Measurements from ENCODE around the gene HOXA9.

HOXA9 gene

DNA sequence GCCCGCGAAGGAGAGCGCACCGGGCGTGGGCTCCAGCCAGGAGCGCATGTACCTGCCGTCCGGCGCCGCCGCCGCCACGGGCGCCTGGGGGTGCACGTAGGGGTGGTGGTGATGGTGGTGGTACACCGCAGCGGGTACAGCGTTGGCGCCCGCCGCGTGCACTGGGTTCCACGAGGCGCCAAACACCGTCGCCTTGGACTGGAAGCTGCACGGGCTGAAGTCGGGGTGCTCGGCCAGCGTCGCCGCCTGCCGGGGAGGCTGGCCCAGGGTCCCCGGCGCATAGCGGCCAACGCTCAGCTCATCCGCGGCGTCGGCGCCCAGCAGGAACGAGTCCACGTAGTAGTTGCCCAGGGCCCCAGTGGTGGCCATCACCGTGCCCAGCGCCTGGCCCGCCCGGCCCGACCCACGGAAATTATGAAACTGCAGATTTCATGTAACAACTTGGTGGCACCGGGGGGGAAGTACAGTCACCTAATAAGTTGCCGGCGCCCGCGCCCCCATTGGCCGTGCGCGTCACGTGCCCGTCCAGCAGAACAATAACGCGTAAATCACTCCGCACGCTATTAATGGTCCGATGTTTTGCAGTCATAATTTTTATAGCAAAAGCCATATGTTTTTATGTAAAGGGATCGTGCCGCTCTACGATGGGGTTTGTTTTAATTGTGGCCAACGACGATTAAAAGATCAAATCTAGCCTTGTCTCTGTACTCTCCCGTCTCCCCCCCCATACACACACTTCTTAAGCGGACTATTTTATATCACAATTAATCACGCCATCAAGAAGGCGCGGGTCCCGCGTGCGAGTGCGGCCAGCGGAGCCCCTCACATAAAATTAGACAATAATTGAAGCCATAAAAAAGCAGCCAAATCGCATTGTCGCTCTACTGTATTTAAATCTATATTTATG, at the start of gene HOXA9:
HOXA9 (minus strand) TSS at position 449 of the 907 bp plus-strand sequence; CDS start at position 369, 80 bp downstream.
- DNase-seq (ENCODE audit: low spot score), result no peak

DNA sequence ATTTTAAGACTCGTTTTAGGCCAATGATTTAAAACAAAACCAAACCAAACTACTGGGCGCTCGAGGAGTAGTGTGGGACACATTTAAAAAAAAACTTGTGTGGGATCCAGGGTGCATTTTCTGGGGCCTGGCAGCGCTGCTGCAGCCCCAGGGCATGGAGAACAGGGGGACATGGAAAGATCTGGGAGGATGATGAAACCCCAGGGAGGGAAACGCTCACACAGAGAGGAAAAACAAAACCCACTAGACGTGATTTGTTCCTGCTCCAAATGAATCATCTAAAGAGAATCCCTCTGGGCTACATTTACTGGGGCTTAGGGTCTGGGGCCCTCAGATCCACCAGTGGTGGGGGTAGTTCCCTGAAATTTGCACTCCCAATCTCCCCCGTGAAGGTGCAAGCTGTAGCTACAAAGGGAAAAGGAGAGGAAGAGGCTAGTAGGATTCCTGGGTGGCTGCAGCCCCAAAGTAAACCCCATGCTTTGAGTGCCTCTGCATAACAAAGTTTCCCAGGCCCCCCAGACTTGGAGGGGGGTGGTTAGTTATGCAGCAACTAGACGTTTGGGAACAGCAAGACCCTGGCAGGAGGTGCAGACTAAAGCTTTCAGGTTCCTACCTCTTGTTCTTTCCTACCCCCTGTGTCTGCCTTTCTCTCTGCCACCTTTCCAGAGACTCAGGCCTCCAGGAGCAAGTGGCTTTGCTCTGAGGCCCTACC, 49.1 kb upstream of the HOXA9 start:
- no peak for DNase-seq (ENCODE audit: low spot score)

DNA sequence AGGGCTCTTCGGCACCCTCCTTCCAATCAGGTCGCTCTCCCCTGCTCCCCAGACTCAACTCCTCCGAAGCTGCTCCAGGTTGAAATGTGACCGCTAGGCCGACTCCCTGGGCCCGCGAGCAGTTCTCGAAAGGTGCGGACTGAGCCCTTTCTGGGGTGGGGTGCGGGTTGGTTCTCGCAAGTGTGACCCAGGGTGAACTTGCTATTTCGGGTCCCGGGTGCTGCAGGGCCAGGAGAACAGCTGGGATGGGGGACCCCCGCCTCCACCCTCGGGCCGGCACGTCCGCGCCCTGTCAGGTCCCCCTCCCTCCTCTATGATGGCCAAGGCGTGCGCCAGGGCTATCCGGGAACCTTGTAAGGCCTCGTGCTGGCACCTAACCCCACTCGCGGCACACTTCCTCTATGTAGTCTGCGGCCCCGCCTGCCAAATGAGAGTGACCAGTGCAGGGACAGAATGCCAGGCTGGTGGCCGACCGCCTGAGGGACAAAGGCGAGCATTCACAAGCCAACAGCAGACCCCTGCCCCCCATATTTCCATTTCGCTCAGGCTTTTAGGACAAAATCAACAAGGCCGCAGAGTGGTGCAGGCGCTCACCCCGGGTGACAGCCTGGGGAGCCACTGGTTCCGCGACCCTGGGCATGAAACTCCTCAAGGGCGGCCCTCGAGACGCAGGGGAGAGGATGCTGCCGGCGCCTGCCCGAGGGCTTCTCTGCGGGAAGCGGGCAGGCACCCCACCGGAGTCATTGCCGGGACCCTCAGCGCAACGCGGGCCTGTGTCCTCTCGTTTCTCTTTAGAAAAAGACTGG, 48.3 kb upstream of the HOXA9 start:
- DNase-seq (ENCODE audit: low spot score), result no peak

DNA sequence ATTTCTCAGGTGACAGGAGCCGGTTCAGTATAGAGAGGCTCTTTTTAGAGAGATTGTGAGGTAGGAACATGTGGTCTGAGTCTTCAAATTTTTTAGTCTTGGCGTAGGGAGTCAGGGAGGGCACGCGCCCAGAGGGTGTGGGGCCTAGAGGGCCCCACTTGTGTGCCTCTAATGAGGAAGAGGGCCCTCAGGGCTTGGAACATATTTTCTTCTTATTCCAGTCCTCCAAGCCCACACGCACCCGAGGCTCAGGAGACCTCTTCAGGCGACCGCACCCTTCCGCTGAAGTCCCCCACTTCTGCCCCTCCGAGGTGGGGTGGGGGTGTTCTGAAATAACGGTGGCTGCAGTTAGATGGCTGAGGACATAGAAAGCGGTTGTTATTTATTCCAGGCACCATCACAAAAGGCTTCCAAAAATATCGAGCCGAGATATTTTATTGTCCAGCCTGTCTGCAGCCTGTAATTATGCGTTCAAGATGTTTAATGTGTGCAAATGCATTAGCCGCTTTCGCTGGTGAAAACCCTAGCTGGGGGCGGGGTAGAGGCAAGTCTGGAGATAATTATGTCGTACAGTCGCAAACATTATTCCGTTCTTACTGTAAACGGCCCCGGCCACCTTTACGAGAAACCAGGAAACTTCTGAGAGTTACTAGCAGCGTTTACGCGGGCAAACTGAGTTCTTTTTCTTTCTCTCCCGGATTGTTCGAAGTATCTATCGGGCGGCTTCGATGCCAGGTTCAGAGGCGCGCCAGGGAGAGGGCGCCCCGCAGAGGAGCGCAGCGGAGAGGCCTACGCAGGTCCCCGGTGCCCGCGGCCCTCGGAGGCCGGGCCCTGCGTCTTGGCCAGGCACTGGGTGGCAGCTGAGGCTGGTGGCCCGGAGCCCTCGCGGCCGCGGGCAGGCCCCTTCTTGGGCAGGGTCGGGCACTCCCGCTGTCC, 47.4 kb upstream of the HOXA9 start:
- no peak for DNase-seq (ENCODE audit: low spot score)

DNA sequence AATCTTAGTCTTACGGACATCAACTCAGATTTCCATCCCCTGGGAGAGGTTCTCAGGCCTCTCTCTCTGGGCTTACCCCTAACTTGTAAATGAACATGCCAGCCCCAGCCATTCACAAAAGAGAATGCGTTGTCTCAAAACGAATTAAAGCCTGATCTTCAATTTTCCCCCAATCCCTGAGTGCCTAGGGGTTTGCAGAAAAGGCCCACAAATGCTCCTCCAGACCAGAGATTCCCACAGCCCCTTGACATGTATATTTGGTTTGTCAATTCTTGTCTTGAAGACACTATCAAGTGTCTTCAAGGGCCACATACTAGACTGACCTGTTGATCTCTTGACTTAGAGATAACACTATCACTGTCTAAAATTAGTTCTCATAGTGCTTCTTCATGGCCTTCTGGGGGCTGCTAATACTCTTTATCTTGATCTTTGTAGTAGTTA, 46.4 kb upstream of the HOXA9 start:
- no peak for DNase-seq (ENCODE audit: low spot score)

DNA sequence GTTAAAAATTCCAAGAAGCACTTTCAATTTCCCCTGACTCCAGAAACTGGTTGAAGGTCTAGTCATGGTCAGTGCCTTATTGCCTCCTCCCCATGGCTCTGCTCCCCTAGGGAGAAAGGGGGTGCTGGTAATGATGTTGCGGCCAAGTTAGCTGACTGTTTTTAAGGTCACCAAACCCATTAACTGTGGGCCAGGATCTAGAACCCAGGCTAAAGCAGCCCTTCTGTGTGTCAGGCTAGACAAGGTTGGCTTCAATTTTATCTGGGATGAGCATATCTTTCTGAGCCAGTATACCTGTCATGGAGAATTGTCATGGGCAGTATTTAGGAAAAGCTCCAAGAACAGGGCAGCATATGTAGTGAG, 45.7 kb upstream of the HOXA9 start:
- no peak for DNase-seq (ENCODE audit: low spot score)

DNA sequence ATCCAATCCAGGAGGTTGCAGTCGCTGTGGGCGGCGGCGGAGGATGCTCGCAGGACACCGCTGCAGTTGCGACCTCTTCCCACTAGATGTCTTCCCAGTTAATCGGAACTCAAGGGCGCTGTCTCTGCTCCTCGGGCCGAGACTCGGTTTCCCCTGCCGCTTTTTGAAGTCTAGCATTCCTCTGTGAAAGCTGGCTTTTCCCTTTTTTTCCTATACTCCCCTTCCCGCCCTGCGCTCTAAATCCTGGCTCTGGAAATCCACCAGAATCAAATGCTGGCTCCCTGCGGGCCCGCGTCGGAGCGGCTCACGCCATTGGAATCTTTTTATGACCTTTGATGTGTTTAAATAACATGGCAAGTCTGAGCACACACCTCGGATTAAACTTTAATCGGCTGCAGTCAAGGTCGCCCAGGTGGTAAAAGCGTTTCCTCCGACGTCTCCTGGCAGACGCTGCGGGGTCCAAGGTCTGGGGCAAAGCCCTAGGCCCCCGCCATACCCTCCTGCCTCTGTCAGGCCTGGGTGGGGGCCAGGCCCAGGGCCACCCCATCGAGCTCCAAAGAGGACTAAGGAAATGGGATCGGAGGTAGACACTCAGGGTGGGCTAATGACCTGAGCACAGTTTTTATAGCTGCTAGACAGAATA, 45.2 kb upstream of the HOXA9 start:
- peak; percentile 83 for DNase-seq (ENCODE audit: low spot score)

DNA sequence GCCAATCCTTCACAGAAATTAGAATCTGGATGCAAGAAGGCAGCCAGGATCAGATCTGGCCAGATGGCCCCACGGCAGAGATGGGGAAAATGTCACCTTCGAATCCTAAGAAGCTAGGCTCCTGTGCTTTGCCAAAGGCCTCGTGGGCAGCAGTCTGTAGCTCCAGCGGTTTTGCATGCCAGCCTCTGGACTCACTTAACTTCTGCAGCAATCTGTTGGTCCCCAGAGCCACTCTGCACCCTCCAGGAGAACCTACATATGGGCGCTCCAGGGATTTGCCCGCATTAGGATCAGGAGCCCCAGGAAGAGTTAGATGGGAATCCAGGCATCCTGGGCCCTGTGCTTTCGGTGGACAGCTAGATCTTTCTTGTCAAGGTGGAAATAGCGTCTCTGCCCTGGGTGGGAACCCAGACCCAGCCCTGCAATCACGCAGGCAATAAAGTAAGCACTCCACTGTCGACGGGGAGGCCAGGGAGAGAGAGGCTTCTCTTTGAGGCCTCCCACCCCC, 44.6 kb upstream of the HOXA9 start:
- DNase-seq (ENCODE audit: low spot score), result no peak

DNA sequence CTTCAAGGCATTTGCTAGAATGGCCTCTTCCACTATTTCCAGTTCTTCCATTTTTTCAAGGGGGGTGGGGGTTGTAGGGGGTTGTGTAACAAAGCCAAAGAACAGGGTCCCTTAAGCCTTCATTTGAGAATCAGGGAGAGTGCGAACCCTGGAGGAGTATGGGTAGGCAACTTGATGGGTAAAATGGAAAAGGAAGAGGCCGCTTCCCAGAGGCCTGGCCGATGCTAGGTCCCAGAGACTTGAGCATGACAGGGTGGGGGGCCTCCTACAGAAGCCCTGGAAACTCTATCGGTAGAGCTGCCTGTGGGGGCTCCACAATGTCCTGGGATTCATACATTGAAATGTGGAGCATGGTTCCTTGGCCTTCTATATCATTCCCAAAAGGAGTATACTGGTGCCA, 43.7 kb upstream of the HOXA9 start:
- DNase-seq (ENCODE audit: low spot score), result no peak

DNA sequence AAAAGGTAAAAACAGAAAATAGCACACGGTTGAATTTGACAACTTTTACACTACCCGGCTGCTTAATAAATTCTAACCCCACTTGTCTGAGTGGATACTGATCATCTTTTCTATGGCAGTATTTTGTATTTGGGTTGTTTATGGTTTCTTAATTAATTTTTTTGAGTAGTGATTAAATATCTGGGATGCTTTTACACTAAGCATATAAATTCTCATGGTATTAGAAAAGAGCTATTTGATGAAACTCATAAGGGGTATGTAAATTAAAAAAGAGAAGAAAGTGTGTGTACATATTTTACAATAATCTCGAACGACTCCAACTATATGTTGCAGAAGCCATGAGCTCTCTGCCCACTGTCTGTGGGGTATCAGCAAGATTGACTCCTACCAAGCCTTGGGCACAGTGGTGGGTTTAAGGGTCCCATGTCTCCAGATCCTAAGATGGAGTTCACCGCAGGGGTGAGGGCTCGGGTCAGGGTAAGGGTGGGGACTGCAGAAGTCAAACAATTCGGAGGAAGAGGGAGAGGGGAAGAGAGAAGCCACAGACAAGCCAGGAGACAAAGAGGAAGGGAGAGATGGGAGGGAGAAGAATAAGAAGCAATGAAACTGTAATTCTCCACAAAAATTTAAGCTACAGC, 42.1 kb upstream of the HOXA9 start:
- DNase-seq (ENCODE audit: low spot score), result no peak

DNA sequence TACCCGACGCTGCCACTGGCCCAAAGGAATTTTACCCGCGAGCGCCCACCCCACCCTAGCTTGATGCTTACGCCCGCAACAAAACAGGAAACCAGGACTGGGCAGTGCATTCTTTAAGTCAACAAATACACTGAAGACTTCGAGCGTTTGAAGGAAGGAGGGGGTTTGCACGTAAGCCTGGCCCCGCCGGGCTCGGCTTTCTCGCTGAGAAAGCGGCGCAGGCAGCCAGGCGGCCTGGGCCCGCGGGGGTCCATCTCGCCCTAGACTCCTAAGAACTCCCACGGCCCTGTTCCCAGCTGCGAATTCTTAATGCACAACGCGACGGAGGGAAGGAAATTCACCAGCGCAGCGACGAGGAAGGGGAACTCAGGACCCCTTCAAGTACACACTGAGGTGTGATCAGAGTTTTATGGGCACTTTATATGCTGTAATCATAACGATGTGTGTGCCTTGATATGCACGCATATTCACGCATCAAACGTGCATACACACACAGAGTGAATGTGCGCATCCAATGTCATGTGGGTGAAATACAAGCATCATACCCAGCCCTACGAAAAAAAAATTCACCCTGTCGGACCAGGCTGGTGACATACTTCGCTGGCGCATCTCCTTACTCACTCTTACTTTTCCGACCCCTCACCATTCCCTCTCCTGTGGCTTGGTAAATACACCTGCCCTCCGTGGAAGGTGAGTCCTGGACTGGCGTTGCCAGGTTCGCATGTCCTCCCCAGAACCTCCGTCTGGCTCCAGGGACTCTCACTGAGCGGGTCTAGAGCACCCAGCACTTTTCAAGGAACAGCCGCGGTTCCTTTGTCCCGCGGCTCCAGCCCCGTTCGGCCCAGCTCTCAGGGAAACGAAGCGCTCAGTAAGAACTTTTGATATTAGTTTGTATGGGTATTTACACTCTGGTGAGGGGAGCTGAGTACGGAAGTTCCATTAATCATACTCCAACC, 40.3 kb upstream of the HOXA9 start:
- peak; percentile 52 for DNase-seq (ENCODE audit: low spot score)

DNA sequence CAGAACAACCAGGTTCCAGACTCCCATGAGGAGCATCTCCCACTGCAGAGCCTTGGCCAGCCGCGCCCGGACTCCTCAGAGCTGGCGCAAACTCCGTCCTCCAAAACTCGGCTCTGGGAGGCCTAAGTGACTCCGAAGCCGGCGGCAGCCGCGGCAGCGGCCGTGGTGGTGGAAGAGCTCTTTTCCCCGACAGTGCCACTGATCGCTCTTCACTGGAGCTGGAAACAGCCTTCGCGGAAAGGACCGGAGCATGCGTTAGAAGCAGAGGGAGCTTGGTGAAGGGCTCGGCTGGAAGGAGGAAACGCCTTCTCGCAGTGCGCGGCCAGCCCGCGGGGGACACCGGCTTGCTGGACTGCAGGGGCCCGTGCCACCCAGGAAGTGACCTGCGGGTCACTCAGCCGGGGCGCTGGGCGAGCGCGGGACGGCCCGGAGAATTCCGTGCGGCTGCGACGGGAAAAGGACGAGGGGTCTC, 39.5 kb upstream of the HOXA9 start:
- peak; percentile 63 for DNase-seq (ENCODE audit: low spot score)

DNA sequence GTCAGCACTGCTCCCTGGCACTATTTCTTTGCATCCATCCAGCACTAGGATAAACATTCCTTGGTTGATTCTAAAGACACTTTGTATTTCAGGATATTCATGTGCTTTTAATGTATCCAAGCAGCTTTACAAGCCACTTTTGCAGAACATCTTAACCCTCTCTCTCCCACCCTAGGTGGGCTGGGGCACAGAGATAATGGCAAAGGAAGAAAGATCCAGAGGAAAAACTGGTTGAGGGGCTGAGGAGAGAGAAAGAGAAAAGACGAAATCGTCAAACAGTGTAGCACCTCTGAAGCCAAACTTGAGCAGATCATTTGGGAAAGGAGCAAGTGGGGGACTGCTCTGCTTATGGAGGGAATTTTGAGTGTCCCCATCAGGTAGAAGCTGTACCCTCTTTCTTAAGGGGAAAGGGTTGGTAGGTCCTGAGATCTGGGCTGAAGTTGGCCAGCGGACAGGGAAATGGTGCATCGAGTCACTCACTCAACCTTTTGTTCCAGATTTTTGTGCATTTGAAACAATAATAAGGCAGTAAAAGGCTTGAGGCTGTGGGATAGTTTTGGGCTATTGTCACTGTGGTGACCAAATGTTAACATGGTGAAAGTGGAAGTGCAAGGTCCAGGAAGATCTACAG, 38.7 kb upstream of the HOXA9 start:
- DNase-seq (ENCODE audit: low spot score), result peak; percentile 38

DNA sequence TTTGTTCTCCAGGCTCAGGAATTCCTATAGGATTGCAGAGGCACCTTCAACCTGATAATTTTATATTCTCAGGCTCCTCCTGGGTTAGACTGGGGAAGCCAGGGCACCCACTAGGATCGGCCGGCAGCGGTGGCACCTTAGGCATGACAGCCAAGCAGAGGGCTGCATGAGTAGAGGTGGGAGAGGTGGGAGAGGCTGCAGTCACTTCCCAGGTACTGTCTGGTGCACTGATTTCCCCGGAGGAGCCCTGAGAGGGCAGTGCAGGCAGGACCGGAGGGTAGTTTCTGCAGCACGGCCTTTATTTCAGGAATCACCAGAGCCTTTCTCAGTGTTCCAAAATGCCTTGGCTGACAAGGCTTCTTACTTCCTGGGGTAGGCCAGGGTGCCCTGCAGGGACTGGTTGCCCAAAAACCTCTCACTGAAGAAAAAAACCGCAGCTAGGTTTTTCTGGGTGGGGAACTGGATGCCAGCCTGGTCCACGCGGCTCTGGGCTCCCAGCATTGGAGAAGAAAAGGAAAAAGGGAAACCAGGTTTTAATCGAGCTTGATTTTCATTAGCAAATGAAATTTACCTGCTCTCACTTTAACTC, 38.1 kb upstream of the HOXA9 start:
- DNase-seq (ENCODE audit: low spot score), result peak; percentile 43

DNA sequence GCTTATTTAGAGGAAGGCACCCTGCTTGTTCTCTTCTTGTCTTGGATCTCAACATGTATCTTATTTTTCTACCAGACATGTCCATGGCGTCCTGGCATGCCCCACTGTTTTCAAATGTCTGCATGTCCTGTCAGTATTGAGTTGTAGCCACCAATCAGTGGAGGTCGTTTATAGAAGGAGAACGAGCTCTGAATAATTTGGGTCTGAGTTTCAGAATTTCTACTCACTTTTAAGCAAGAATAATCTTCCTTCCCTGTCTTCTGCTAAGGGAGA, 37.5 kb upstream of the HOXA9 start:
- no peak for DNase-seq (ENCODE audit: low spot score)

DNA sequence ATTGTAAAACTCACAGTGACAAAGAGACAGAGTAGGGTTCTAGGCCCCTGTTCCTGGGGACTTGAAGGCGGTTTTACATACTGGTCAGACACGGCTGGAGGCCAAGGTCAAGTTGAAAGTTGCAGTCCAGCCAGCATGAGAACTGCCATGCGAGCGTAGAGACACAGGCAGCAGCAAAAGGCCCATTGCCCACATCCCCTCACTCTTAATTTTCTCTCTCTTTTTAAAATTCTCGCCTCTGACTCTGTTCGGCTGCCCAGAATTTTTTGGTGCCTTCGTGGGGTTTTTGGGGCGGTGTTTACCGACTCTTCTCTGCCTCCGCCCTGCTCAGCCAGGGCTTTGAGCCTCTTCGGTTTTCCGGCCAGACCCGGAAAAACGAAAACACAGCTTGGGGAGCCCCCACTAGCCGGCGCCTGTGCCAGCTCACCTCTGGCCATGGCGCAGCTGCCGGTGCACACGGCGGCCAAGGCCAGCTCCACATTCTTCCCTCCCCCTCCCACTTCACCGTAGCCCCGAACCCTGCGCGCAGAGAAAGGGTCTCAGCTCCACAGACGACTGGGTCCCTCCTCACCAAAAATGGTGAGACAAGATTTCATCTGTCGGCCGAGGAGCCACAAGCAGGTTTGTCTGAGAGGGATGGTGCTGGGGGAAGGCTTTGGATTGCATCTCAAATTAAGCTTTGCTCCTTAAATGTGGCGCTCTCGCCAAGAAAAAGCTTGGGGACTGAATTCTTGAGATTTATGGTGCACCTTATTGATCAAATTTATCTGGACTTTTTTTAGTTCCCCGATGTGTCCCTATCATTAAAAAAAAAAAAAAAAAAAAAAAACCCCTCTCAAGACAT, 36.9 kb upstream of the HOXA9 start:
- DNase-seq (ENCODE audit: low spot score), result no peak

DNA sequence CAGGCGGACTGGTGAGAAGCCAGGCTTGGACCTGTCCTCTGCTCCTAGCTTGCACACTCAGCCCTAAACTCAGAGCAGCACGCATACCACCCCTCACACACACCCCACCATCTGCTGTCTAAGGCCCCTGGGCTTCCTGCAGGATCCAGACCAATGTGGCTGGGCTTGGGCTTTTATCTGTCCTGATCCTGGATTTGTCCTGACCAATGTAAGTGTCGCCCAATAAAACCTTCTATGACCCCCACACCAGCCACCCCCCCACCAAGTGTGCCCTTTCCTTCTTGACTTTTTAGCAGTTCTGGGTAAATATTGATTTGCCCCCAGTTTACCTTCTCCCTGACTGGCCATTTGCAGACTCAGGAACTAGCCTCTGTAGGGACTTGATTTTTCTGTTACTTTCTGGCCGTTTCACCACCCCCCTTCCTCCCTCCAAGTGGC, 36.3 kb upstream of the HOXA9 start:
- DNase-seq (ENCODE audit: low spot score), result peak; percentile 45

All from ecto neural progenitor cell (in vitro differentiated cells).